ENCODE data around the gene CMTM1. TPM values are rescaled to one million over a fixed set of nuclear protein-coding genes. Genes with fewer than 3 reads are reported as not detected.

CMTM1 gene
- total RNA-seq: 1.2 and 2.0 TPM in 2 replicates
- 2.6 and 5.5 TPM in 2 replicates for polyA plus RNA-seq

GRCh38 chr16:66566051-66566901 lies at the start of gene CMTM1:
Gene CMTM1 (plus strand): TSS chr16:66566439. CDS start chr16:66566514, 75 bp downstream.
- DNase-seq (ENCODE audit: low read depth in 1 of 2, low spot score in 1 of 2): no peak
- Histone ChIP-seq H3K9me3 (ENCODE audit: low read depth) (no peaks in the 10 kb centered on the region), H3K27me3 (no peaks in the 10 kb centered on the region), H3K36me3 (no peaks in the 10 kb centered on the region), H3K4me1 (ENCODE audit: low read depth) (peaks cover 5% of the 10 kb centered on the region), H3K27ac (no peak within 1 kb of the TSS), H3K4me3 (no peak within 1 kb of the TSS)
- TF ChIP-seq CTCF (IDR thresholded peaks at IDR 0.05; ENCODE audit: low read depth, low read length): no peak

- no peaks in the 10 kb centered on the region for H3K4me1 ChIP-seq (ENCODE audit: low read depth)
- no peak for DNase-seq (ENCODE audit: low read depth in 1 of 2, low spot score in 1 of 2)
- H3K27ac ChIP-seq: no peak overlapping the region
- H3K27me3 ChIP-seq: no peaks in the 10 kb centered on the region
- no peak overlapping the region for H3K4me3 ChIP-seq
- TF ChIP-seq CTCF (IDR thresholded peaks at IDR 0.05; ENCODE audit: low read depth, low read length): no peak
- H3K36me3 ChIP-seq: no peaks in the 10 kb centered on the region
- no peaks in the 10 kb centered on the region for H3K9me3 ChIP-seq (ENCODE audit: low read depth)
Measured at GRCh38 chr16:66516509-66516807, 49.8 kb upstream of the CMTM1 start.

- Histone ChIP-seq H3K27me3 (no peaks in the 10 kb centered on the region), H3K4me1 (ENCODE audit: low read depth) (no peaks in the 10 kb centered on the region), H3K4me3 (no peak overlapping the region), H3K9me3 (ENCODE audit: low read depth) (no peaks in the 10 kb centered on the region), H3K36me3 (no peaks in the 10 kb centered on the region), H3K27ac (no peak overlapping the region)
- no peak for TF ChIP-seq CTCF (IDR thresholded peaks at IDR 0.05; ENCODE audit: low read depth, low read length)
- peak in 1 of 2 donors; percentile 100 for DNase-seq (ENCODE audit: low read depth in 1 of 2, low spot score in 1 of 2)
Measured at GRCh38 chr16:66516808-66517585, 49.2 kb upstream of the CMTM1 start.

- no peak for DNase-seq (ENCODE audit: low read depth in 1 of 2, low spot score in 1 of 2)
- no peak overlapping the region for H3K4me3 ChIP-seq
- H3K36me3 ChIP-seq: no peaks in the 10 kb centered on the region
- H3K9me3 ChIP-seq (ENCODE audit: low read depth): no peaks in the 10 kb centered on the region
- no peaks in the 10 kb centered on the region for H3K27me3 ChIP-seq
- H3K4me1 ChIP-seq (ENCODE audit: low read depth): no peaks in the 10 kb centered on the region
- H3K27ac ChIP-seq: no peak overlapping the region
- TF ChIP-seq CTCF (IDR thresholded peaks at IDR 0.05; ENCODE audit: low read depth, low read length): no peak
Measured at GRCh38 chr16:66517586-66518263, 48.5 kb upstream of the CMTM1 start.

GRCh38 chr16:66519482-66520373 lies 46.5 kb upstream of the CMTM1 start:
- DNase-seq (ENCODE audit: low read depth in 1 of 2, low spot score in 1 of 2): no peak
- Histone ChIP-seq H3K36me3 (no peaks in the 10 kb centered on the region), H3K4me3 (no peak overlapping the region), H3K27me3 (no peaks in the 10 kb centered on the region), H3K9me3 (ENCODE audit: low read depth) (no peaks in the 10 kb centered on the region), H3K27ac (no peak overlapping the region), H3K4me1 (ENCODE audit: low read depth) (no peaks in the 10 kb centered on the region)
- TF ChIP-seq CTCF (IDR thresholded peaks at IDR 0.05; ENCODE audit: low read depth, low read length): no peak

Data from cardiac muscle cell (in vitro differentiated cells and primary cell).